Subcutaneous abdominal adipose tissue (tissue), 5 donors: ENCODE measurements around the gene TBC1D13.
"Not testable (repeated sequence)": the region's sequence is repeated elsewhere in the genome, so short reads cannot be mapped to it uniquely, and the experiment has no call there.

ENCODE experiments used
- H3K27ac ChIP-seq: one replicate; pipeline ENCODE4 v1.7.0; 2013; ENCODE audit warnings: low read depth, mild to moderate bottlenecking, inconsistent platforms, low read length, moderate library complexity
- H3K27me3 ChIP-seq, 5 donors: one replicate each; pipeline ENCODE4 v1.7.0; 2013; ENCODE audit warnings: low read length in 5 of 5, inconsistent platforms in 1 of 5; ENCODE audit not compliant: control insufficient read depth in 5 of 5, insufficient read depth in 4 of 5
- H3K36me3 ChIP-seq, 5 donors: one replicate each; pipeline ENCODE4 v1.7.0; 2013; ENCODE audit warnings: low read length in 5 of 5; ENCODE audit not compliant: control insufficient read depth in 5 of 5, insufficient read depth in 5 of 5
- H3K4me1 ChIP-seq, 5 donors: one replicate each; pipeline ENCODE4 v1.7.0; 2013; ENCODE audit warnings: low read length in 5 of 5, mild to moderate bottlenecking in 3 of 5, moderate library complexity in 1 of 5; ENCODE audit not compliant: control insufficient read depth in 5 of 5, insufficient read depth in 5 of 5
- H3K4me3 ChIP-seq, 5 donors: one replicate each; pipeline ENCODE4 v1.7.0; 2013; ENCODE audit warnings: low read length in 5 of 5, low read depth in 1 of 5
- H3K9ac ChIP-seq, 5 donors: one replicate each; pipeline ENCODE4 v1.7.0; 2013; ENCODE audit warnings: low read length in 5 of 5, mild to moderate bottlenecking in 4 of 5, moderate library complexity in 3 of 5
- H3K9me3 ChIP-seq, 5 donors: one replicate each; pipeline ENCODE4 v1.7.0; 2013; ENCODE audit warnings: low read length in 5 of 5; ENCODE audit not compliant: control insufficient read depth in 5 of 5
- donor health status: healthy.
- donor health status: healthy.
- donor health status: healthy.
- donor health status: healthy.
- donor health status: healthy.

TBC1D13 gene

GRCh38 chr9:128782669-128783068 lies 4.4 kb upstream of the TBC1D13 start:
- H3K9me3 ChIP-seq = peaks cover 0 to 6% (median 0%) of the 10 kb centered on the region in 5 donors
- no peak overlapping the region for H3K27ac ChIP-seq
- H3K27me3 ChIP-seq = no peaks in the 10 kb centered on the region
- H3K9ac ChIP-seq = no peak overlapping the region
- H3K4me3 ChIP-seq = no peak overlapping the region
- no peaks in the 10 kb centered on the region for H3K36me3 ChIP-seq
- peaks cover 0 to 8% (median 7%) of the 10 kb centered on the region in 5 donors for H3K4me1 ChIP-seq

GRCh38 chr9:128785427-128785826 lies 1.6 kb upstream of the TBC1D13 start:
- Histone ChIP-seq H3K27me3 (no peaks in the 10 kb centered on the region), H3K27ac (no peak overlapping the region), H3K4me1 (peaks cover 5 to 19% (median 17%) of the 10 kb centered on the region in 5 donors), H3K9ac (no peak overlapping the region), H3K36me3 (peaks cover 1 to 6% (median 3%) of the 10 kb centered on the region in 5 donors), H3K9me3 (peaks cover 0 to 6% (median 0%) of the 10 kb centered on the region in 5 donors), H3K4me3 (no peak overlapping the region)

- peak overlapping the region; percentile 84 for H3K27ac ChIP-seq
- H3K9ac ChIP-seq = peak overlapping the region; percentile 35 to 94 (median 79)
- peak overlapping the region; percentile 82 to 100 (median 98) for H3K4me3 ChIP-seq
- no peaks in the 10 kb centered on the region for H3K27me3 ChIP-seq
- H3K9me3 ChIP-seq = no peaks in the 10 kb centered on the region
- H3K4me1 ChIP-seq = peaks cover 5 to 19% (median 17%) of the 10 kb centered on the region in 5 donors
- peaks cover 3 to 29% (median 25%) of the 10 kb centered on the region in 5 donors for H3K36me3 ChIP-seq
Measured at GRCh38 chr9:128787659-128788058, 606 bp downstream of the TBC1D13 start.

GRCh38 chr9:128788445-128788844 lies 1.4 kb downstream of the TBC1D13 start:
- peaks cover 5 to 19% (median 17%) of the 10 kb centered on the region in 5 donors for H3K4me1 ChIP-seq
- peak overlapping the region in 4 of 5 donors; percentile 92 to 100 (median 98) for H3K4me3 ChIP-seq
- peak overlapping the region; percentile 84 for H3K27ac ChIP-seq
- H3K9me3 ChIP-seq = no peaks in the 10 kb centered on the region
- H3K9ac ChIP-seq = peak overlapping the region in 3 of 5 donors; percentile 79 to 94 (median 94)
- no peaks in the 10 kb centered on the region for H3K27me3 ChIP-seq
- peaks cover 3 to 37% (median 32%) of the 10 kb centered on the region in 5 donors for H3K36me3 ChIP-seq

GRCh38 chr9:128790536-128790935 lies 3.5 kb downstream of the TBC1D13 start:
- H3K36me3 ChIP-seq = peaks cover 7 to 53% (median 46%) of the 10 kb centered on the region in 5 donors
- peaks cover 5 to 19% (median 17%) of the 10 kb centered on the region in 5 donors for H3K4me1 ChIP-seq

GRCh38 chr9:128792134-128792533 lies 5.1 kb downstream of the TBC1D13 start:
- Histone ChIP-seq H3K4me3 (no peak overlapping the region), H3K9me3 (no peaks in the 10 kb centered on the region), H3K4me1 (peaks cover 5 to 13% (median 13%) of the 10 kb centered on the region in 5 donors), H3K9ac (no peak overlapping the region), H3K27me3 (no peaks in the 10 kb centered on the region), H3K36me3 (peaks cover 7 to 62% (median 55%) of the 10 kb centered on the region in 5 donors), H3K27ac (no peak overlapping the region)

More at GRCh38 chr9:128790536-128790935, 3.5 kb downstream of the TBC1D13 start:
- Histone ChIP-seq H3K27me3 (no peaks in the 10 kb centered on the region), H3K4me3 (no peak overlapping the region), H3K27ac (no peak overlapping the region), H3K9me3 (no peaks in the 10 kb centered on the region), H3K9ac (no peak overlapping the region)

- Histone ChIP-seq H3K36me3 (peaks cover 7 to 72% (median 62%) of the 10 kb centered on the region in 5 donors), H3K4me1 (peaks cover 3 to 7% (median 7%) of the 10 kb centered on the region in 5 donors), H3K27me3 (no peaks in the 10 kb centered on the region), H3K27ac (no peak overlapping the region), H3K9ac (no peak overlapping the region), H3K9me3 (no peaks in the 10 kb centered on the region), H3K4me3 (no peak overlapping the region)
Measured at GRCh38 chr9:128792978-128793686, 6.1 kb downstream of the TBC1D13 start.

GRCh38 chr9:128794961-128795360 lies 7.9 kb downstream of the TBC1D13 start:
- not testable (repeated sequence) for H3K27ac ChIP-seq, H3K4me3 ChIP-seq, H3K27me3 ChIP-seq, H3K9me3 ChIP-seq, H3K4me1 ChIP-seq, H3K9ac ChIP-seq
- peaks cover 5 to 86% (median 75%) of the 10 kb centered on the region in 5 donors for H3K36me3 ChIP-seq

- Histone ChIP-seq H3K9ac (no peak overlapping the region), H3K9me3 (no peaks in the 10 kb centered on the region), H3K4me3 (no peak overlapping the region), H3K4me1 (no peaks in the 10 kb centered on the region), H3K36me3 (peaks cover 9 to 83% (median 72%) of the 10 kb centered on the region in 5 donors), H3K27ac (no peak overlapping the region), H3K27me3 (no peaks in the 10 kb centered on the region)
Measured at GRCh38 chr9:128798896-128799295, 11.8 kb downstream of the TBC1D13 start.

GRCh38 chr9:128800061-128800460 lies 13.0 kb downstream of the TBC1D13 start:
- Histone ChIP-seq H3K27ac (no peak overlapping the region), H3K9me3 (no peaks in the 10 kb centered on the region), H3K36me3 (peaks cover 6 to 79% (median 66%) of the 10 kb centered on the region in 5 donors), H3K4me3 (no peak overlapping the region), H3K4me1 (no peaks in the 10 kb centered on the region), H3K27me3 (no peaks in the 10 kb centered on the region), H3K9ac (no peak overlapping the region)
